Limb (tissue), 2 donors: Measurements from ENCODE around the gene ZSCAN30.

Experiments used
- DNase-seq, 2 donors: peaks; one replicate each; pipeline ENCODE4 v3.0.0-alpha.2; 2016; ENCODE audit errors: extremely low spot score in 2 of 2

ZSCAN30 gene

DNA sequence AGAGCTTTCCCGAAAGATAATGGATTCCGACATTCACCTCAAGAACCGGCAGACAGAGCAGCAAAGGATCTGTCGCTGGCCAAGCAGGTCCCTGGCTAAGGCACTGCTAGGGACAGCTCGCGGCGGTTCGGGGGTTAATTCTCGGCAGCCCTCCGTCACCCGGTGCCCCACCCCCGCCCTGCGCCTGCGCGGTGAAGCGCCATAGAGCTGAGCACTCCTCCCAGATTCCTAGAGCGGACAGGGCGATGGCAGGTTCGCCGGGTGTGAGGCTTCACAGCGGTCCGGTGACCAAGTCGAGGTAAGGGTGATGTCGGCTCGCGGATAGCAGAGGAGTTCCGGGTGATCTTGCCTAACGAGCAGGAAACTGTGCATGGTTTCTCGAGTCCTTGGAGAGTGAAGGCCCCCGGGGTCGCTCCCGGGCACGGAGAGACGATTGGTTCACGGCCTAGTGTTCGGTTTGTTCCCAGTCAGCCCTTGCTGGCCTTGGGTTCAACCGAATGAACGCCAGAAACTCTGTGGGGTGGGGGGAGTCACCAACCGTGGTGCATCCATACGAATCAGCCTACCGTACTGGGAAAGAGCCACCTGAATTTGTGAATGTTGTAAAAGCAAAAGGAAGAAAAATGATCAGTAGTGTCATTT is at the start of gene ZSCAN30:
ZSCAN30 (minus strand) TSS at position 136 of the 642 bp plus-strand sequence. CDS start 25,877 bp downstream, outside the sequence.
- peak; percentile 96 to 100 for DNase-seq

DNA sequence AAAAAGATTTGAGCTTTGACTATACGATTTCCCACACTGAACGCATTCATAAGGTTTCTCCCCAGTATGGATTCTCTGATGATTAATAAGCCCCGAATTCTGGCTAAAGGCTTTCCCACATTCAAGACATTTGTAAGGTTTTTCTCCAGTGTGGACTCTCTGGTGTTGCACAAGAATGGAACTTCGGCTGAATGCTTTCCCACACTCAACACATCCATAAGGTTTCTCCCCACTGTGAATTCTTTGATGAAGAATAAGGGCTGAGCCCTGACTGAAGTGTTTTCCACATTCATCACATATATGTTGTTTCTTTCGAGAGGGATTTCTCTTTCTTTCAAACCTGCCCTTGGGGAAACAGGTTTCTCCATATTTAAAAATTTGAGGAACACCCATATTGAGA is 47.3 kb upstream of the ZSCAN30 start:
- no peak for DNase-seq

DNA sequence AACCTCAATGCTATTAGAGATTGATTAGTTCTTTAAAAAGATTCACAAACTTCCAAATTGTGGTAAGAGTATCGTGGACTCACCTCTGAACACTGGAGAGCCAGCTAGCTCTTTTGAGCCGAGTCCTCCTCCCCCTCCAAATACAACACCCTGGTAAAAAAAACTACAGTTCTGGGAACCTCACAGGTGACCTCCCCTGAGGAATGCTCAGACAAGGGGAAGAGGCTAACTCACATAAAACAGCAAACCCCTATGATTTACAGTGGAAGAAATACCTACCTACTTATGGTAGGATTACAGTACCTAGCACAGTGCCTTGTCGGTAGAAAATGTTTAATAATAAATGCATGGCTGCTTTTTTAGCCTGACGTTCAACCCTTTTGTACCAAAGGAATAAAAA is 45.8 kb upstream of the ZSCAN30 start:
- no peak for DNase-seq

DNA sequence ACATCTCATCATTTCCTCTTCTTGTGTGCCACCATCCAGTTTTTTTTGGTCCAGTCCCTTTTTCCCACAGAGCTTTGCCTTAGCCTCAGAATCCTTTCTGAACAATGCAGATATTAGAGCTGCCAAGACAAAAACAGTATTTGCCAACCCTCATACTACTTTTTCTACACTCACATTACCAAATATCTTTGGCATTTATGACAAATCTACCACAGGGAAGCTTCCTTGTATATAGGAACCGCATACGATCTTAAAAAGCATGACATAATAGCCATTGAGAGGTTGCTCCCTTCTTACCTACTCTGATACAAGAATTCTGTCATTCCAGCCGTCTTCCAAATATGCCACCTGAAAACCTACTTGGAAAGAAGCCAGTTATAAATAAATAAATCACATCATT is 44.8 kb upstream of the ZSCAN30 start:
- DNase-seq, result no peak

DNA sequence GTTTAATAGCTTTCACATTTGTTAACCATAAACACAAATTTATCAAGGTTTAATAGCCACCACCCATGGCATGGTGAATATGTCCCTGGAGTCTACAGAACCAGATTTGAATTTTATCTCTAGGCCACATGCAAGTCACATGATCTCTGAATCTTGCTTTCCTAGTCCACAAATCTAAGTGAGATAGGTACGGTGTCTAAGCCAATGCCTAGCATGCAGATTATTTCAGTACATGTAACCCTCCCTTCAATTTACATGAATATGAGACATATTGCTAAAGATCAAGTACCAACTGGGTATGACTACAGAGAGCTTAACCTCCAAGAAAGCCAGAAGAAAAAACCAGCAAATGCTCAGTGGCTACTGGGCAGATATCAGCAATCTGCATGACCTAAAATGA is 44.2 kb upstream of the ZSCAN30 start:
- DNase-seq, result no peak

DNA sequence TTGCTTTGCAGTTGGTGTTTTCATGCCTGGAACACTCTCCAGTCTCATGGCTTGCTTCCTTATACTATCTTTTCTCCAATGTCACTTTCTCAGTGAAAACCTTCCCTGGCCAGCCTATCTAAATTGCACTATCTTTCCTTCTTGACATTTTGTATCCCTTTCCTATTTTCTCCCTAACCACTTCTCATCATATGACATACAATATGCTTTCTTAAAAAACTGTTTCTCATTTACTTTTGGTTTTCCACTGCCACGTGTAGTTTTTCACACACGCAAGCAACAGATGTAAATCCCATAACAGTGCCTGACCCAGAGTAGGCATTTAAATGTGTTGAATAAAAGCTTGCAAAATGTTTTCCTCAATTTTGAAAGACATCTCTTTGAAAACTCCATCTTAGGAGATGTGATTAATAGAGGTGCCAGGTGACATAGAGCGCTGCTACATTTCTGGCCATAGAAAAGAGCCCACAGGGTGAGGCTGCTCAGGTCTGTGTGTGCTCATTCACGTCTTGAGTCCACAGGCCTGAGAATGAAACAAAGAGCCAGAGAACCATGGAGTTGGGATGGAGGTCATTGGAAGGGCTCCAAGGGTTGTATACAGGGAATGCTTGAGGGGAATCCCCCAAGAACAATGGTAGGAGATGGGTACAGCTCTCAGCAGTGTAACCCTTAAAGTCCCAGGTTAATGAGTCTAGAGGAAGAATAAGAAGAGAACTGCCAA is 41.5 kb upstream of the ZSCAN30 start:
- DNase-seq, result no peak

DNA sequence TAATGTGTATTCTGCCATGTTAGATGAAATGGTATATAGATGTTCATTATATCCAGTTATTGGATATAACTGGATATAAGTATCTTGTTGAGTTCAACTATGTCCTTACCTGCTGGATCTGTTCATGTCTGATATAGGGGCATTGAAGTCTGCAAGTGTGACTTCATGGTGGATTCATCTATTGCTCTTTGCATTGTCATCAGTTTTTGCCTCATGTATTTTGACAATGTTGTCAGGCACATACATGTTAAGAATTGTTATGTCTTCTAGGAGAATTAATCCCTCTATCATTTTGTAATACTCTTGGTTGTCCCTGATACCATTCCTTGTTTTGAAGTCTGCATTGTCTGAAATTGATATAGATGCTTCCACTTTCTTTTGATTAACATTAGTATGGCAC is 38.8 kb upstream of the ZSCAN30 start:
- DNase-seq, result no peak

DNA sequence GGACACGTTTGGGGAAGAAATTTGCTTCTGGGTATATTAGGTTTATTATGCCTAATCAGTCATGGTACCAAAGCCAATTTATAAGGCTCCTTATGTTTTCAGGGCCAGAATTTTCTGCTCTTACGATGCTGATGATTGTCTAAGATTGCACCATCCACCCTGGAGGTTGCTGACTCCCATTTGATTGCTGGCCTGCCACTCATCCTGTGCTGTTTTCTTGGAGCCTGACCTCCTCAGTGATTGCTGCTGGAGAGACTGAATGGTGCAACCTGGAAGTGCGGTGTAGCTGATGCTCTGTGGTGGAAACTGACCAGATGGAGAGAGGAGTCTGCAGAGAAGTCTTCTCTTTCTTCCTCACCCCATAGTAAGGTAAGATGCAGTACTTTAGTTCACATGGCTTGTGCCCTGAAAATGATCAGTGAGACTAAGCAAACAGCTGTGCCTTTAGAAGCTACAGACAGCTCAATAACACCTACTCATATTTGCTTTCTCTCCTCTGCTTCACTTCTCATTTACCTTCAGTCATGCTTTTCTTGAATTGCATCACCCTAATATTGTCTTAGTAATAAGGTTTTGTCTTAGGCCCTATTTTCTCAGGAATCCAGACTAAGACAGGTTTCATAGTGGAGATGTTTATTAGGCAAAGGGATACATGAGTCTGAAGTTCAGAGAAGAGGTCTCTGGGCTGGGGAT is 36.8 kb upstream of the ZSCAN30 start:
- DNase-seq, result no peak

DNA sequence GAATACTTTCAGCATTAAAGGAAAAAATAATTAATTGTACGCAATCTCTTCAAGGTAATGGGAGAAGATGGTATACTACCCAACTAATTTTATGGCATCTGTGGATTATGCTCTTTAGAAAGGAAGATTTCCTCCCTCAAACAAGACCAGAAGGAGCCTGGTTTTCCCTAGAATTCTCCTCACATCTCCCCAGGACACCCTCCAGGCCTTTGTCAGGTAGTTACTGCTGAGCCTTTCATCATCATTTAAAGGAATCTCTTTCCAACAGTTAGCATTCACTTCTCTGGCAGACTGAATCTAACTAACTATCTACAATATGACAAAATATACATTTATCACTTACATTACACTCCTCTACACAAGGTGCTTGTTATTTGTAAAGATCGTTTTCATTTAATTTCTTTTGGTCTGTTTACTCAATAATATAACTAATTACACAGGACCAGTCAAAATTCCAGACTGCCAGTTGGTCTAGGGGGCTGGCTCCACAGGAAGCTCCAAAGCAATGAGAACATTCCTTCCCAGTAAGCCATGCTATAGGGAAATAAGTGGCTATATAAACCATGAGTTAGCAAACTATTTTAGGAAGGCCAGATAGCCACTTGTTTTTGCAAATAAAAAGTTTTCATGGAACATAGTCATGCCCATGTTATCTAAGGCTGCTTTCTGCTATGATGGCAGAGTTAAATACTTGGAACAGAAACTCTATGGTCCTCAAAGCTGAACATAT is 35.1 kb upstream of the ZSCAN30 start:
- no peak for DNase-seq

DNA sequence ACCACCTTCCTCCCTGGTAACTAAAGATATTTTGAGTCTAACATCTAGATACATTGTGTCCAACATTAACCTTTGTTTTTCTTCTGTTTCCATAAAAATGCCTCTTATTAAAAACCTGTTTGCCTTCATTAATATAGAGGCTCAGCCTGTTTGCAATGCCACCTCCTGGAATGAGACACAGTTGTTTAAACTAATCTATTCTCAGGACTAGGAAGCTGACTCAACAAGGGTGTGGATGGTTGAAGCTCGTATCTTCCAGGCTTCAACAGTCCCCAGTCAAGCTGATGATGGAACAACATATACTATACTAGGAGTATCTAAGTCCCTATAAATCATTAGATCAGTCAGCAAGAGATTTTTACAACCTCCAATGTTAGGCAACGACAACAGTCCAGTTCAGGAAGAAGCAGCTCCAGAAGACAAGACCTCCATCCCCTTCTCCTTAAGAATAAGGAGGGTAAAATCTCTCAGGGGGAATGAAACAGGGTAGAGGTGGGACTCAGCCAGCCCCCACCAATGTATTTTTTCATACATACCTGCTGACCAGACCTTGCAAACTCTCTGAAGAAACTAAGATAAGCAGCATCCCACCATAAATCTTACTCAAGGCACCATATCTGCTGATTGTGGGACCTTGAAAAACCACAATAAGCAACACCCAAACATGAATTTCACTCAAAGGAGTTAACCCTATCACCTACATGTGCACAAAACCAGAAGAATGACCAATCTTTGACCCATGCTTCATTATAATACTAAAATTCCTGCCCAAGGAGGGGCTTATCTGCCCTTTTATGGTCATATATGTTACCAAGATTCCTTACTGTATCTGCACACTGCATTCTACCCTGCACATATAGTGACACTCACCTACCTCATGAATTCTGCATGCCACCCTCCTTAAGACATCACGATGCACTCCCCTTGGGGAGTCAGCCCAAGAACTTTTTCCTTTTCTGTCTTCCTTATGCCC is 32.7 kb upstream of the ZSCAN30 start:
- DNase-seq, result no peak

DNA sequence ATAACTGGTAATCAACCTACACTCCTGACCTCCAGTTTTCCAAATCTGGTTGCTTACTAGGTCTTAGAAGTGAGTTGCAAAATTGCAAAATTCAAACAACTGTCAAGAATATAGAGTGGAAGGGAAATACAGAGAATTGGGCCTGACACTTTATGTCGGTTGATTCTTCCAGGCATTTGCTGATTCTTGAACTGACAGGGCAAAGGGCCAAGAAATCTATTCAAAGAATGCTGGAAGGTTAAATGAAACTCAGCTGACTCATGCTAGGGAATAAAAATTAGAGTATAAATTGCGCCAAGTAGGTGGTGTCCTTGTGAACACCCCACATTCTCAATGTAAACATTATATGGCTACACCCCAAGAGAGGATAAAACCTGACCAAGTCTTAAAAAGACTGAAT is 21.5 kb upstream of the ZSCAN30 start:
- no peak for DNase-seq

DNA sequence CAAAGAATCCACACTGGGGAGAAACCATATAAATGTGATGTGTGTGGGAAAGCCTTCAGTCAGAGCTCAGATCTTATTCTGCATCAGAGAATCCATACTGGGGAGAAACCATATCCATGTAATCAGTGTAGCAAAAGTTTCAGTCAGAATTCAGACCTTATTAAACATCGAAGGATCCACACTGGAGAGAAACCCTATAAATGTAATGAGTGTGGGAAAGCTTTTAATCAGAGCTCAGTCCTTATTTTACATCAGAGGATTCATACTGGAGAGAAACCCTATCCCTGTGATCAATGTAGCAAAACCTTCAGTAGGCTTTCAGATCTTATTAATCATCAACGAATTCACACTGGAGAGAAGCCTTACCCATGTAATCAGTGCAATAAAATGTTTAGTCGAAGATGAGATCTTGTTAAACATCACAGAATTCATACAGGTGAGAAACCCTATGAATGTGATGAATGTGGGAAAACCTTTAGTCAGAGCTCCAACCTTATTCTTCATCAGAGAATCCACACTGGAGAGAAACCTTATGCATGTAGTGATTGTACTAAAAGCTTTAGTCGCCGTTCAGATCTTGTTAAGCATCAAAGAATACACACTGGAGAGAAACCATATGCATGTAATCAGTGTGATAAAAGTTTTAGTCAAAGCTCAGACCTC is 16.7 kb upstream of the ZSCAN30 start:
- DNase-seq, result no peak

DNA sequence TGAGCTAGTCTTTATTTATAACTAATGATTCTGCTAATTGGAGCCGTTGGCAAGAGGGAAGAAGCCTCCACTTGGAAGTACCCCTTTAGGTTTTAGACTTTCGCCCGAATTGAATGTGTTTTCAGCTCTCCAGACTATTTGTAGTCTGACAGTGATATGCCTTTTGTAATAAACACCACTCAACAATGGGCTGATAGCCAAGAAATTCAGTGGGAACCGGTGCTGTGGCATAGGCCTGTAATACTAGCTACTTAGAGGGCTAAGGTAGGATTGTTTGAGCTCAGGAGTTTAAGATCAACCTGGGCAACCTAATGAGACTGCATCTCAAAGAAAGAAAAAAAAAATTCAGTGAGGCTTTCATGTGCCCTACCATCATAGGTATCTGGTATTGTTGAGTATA is 13.6 kb upstream of the ZSCAN30 start:
- no peak for DNase-seq

DNA sequence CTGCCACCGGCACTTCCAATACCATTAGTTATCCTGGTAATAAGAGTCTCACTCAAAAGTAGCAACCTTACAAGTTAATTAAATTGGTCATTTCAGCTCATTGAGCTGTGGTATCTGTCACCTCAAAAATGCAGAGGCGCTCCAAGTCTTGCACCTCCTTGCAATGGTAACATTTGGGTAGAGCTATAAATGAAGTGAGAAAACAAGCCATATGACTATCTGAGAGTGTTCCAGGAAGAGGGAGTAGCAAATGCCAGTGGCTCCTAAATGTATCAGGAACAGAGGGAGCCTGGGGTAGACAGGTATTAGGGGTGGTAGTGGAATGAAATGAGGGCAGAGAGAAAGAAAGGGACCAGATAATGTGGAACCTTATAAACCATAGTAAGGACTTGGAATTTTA is 6.0 kb upstream of the ZSCAN30 start:
- no peak for DNase-seq

DNA sequence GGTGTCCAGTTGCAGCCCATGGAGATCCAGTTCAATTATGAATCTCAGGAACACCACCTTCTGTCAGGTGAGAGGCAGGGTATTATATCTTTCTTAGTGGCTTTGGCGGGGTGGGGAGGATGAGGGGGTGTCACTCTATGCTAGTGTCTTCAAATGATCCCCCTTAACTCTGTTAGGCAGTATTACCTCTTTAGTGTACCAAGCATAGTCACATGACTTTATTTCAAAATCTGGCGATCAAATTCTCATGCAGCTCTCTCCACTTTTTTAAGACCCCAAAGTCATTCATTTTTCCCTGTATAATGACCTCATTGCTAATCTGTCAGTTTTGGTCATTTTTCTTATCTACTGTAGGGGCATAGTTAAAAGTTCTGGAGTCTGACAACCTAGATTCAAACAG is 1.1 kb upstream of the ZSCAN30 start:
- no peak for DNase-seq

DNA sequence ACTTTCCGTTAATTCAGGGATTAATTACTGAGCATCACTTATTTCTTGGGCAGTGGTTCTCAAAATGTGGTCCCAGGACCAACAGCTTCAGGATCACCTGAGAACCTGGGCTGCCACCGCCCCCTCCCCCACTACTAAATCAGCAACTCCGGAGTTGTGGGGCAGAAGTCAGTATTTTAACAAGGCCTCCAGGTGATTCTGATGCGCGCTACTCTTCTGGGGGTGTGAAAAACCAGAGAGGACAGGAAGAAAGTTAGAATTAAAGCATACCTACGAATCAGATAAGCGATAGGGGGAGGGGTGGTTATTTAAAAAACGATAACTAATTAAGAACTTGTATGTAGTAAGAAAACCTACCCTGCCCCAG is 319 bp downstream of the ZSCAN30 start:
- no peak for DNase-seq

DNA sequence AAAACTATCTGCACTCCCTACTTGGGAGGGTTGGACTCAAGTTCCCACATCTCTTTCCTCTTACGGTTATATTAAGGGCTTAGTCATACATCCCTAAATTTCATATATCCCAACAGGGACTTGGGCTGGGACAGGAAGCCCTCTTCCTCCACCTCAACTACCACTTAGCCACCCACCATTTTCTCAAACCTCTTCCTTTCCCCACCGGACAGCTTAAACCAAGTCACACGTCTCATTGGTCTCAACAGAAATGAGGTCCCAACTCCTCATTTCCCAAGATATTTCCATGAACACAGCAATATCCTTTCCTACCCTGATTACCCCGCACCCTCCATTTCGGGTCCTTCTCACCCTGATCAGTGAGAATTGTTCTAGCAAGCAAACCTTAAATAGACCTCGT is 736 bp downstream of the ZSCAN30 start:
- no peak for DNase-seq

DNA sequence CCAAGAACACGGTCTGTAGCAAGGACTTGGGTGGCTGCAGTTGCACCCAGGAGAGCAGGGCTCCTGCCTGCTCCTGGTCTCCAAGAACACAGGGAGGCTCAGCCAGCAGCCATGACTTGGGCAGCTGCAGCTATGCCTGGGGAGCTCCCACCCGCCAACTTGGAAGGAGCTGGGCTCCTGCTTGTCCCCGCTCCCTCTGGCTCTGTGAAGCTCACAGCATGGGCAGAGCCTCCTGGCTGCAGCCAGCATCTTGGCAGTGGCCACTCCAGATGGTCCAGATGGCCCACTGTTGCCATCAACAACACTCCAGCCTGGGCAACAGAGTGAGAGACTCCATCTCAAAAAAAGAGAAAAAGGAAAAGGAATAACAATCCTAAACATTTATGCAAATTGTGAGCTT is 5.2 kb downstream of the ZSCAN30 start:
- DNase-seq, result no peak

DNA sequence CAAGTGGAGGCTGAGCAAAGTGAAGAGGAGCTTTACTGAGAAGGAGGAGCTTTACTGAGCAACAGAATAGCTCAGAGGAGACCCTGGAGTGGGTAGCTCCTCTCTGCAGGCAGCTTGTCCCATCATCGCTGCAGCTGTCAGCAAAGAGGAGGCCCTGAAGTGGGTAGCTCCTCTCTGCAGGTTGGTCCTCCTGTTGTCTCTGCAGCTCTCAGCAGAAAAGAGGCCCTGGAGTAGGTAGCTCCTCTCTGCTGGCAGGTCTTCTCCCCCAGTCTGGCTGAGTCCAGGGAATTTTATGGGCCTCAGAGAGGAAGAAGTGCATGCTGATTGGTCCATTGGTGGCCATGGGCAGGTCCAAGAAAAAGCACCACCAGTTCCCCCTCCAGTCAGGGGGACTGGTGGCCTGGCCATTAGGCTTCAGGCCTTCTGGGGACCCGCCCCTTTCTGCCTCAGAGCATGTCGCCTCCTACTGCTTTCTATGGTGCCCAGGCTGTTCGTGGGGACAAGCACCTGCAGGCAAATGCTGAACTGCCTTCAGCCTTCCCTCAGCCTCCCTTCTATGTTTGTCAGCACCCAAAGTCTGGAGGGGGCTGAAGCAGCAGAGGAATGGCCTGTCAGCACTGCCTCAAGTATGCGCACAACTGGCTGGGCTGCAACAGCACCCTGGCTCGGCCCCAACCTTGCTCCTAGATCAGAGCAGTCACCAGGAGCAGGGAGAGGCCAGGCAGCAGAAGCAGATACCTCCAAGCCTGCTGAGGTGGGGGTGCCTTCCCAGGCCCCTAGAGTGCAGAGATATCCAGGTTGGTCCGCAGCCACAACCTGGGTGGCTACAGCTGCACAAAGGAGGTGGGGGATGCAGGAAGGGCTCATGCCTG is 5.9 kb downstream of the ZSCAN30 start:
- no peak for DNase-seq
